Chondrocyte (in vitro differentiated cells): ENCODE measurements around the gene MTG2. TPM values are rescaled to one million over a fixed set of nuclear protein-coding genes. Genes with fewer than 3 reads are reported as not detected.

Source experiments
- DNase-seq: peaks from one replicate; pipeline ENCODE4 v3.0.0; 2021; ENCODE audit warnings: mixed read lengths, low spot score
- H3K27ac Mint-ChIP-seq: one replicate; pipeline ENCODE4 v1.8.0; 2021; ENCODE audit warnings: mild to moderate bottlenecking, moderate library complexity, mixed read lengths; ENCODE audit not compliant: unreplicated experiment
- H3K27me3 Mint-ChIP-seq: 2 replicates; pipeline ENCODE4 v1.8.0; 2021; ENCODE audit warnings: low read depth, mixed read lengths
- H3K36me3 Mint-ChIP-seq: 2 replicates; pipeline ENCODE4 v1.8.0; 2021; ENCODE audit warnings: low read depth, mixed read lengths
- H3K4me1 Mint-ChIP-seq: 2 replicates; pipeline ENCODE4 v1.8.0; 2021; ENCODE audit warnings: low read depth, mild to moderate bottlenecking, mixed read lengths
- H3K4me3 Mint-ChIP-seq: one replicate; pipeline ENCODE4 v1.8.0; 2021; ENCODE audit warnings: mild to moderate bottlenecking, moderate library complexity, mixed read lengths; ENCODE audit not compliant: unreplicated experiment
- H3K9me3 Mint-ChIP-seq: 2 replicates; pipeline ENCODE4 v1.8.0; 2021; ENCODE audit warnings: low read depth, mixed read lengths
- total RNA-seq: library from RNA; stranded (reverse); gene quantifications from 3 replicates; pipeline ENCODE4 v1.2.1, GENCODE V29; 2021
- TF ChIP-seq, protein P1 (sequence below): fragments of 200-600 bp; sonication (generic); IDR thresholded peaks from 2 replicates; pipeline ENCODE4 v1.5.0; 2021; ENCODE audit warnings: antibody characterized with exemption, mild to moderate bottlenecking, moderate library complexity

MTG2 gene
- total RNA-seq, 1 donor from 2014 or later, result 22.3 TPM

- no peak overlapping the region for H3K27ac Mint-ChIP-seq
- peaks cover 9% of the 10 kb centered on the region for H3K36me3 Mint-ChIP-seq
- H3K4me3 Mint-ChIP-seq, result no peak overlapping the region
- no peaks in the 10 kb centered on the region for H3K9me3 Mint-ChIP-seq
- H3K27me3 Mint-ChIP-seq, result no peaks in the 10 kb centered on the region
- TF ChIP-seq, protein P1, sequence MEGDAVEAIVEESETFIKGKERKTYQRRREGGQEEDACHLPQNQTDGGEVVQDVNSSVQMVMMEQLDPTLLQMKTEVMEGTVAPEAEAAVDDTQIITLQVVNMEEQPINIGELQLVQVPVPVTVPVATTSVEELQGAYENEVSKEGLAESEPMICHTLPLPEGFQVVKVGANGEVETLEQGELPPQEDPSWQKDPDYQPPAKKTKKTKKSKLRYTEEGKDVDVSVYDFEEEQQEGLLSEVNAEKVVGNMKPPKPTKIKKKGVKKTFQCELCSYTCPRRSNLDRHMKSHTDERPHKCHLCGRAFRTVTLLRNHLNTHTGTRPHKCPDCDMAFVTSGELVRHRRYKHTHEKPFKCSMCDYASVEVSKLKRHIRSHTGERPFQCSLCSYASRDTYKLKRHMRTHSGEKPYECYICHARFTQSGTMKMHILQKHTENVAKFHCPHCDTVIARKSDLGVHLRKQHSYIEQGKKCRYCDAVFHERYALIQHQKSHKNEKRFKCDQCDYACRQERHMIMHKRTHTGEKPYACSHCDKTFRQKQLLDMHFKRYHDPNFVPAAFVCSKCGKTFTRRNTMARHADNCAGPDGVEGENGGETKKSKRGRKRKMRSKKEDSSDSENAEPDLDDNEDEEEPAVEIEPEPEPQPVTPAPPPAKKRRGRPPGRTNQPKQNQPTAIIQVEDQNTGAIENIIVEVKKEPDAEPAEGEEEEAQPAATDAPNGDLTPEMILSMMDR, result no peak
- DNase-seq, result no peak
- peaks cover 26% of the 10 kb centered on the region for H3K4me1 Mint-ChIP-seq
Measured at GRCh38 chr20:62157387-62158087, 25.3 kb upstream of the MTG2 start.

DNA sequence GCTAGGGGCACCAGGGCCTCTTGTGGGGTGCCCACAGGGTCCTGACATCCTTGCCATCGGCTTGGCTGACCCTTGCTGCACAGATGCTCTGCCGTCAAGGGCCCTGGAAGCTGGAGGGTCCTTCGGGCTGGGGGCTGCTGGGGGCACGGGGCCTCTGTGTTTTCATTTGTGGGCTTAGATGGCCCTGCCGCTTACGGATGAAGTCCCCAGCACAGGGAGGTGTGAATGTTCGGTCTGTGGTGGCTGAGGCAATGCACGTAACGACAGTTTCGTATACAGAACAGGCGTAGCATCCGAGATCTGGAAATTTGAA is 24.8 kb upstream of the MTG2 start:
- Mint-ChIP-seq H3K36me3 (peaks cover 7% of the 10 kb centered on the region), H3K4me3 (no peak overlapping the region), H3K27ac (no peak overlapping the region), H3K27me3 (no peaks in the 10 kb centered on the region), H3K9me3 (no peaks in the 10 kb centered on the region), H3K4me1 (peaks cover 26% of the 10 kb centered on the region)
- TF ChIP-seq, protein P1, result no peak
- no peak for DNase-seq

GRCh38 chr20:62158541-62158940 is 24.3 kb upstream of the MTG2 start:
- TF ChIP-seq, protein P1, result no peak
- peaks cover 6% of the 10 kb centered on the region for H3K36me3 Mint-ChIP-seq
- no peak overlapping the region for H3K4me3 Mint-ChIP-seq
- H3K4me1 Mint-ChIP-seq, result peaks cover 26% of the 10 kb centered on the region
- DNase-seq, result no peak
- H3K9me3 Mint-ChIP-seq, result no peaks in the 10 kb centered on the region
- no peak overlapping the region for H3K27ac Mint-ChIP-seq
- no peaks in the 10 kb centered on the region for H3K27me3 Mint-ChIP-seq

GRCh38 chr20:62159052-62159451 is 23.8 kb upstream of the MTG2 start:
- Mint-ChIP-seq H3K4me1 (peaks cover 26% of the 10 kb centered on the region), H3K36me3 (peaks cover 5% of the 10 kb centered on the region), H3K27ac (no peak overlapping the region), H3K9me3 (no peaks in the 10 kb centered on the region), H3K4me3 (no peak overlapping the region), H3K27me3 (no peaks in the 10 kb centered on the region)
- DNase-seq, result no peak
- TF ChIP-seq, protein P1, result no peak

- no peak for DNase-seq
- H3K4me3 Mint-ChIP-seq, result no peak overlapping the region
- H3K27me3 Mint-ChIP-seq, result no peaks in the 10 kb centered on the region
- TF ChIP-seq, protein P1, result no peak
- H3K27ac Mint-ChIP-seq, result no peak overlapping the region
- H3K36me3 Mint-ChIP-seq, result peaks cover 5% of the 10 kb centered on the region
- H3K4me1 Mint-ChIP-seq, result peaks cover 23% of the 10 kb centered on the region
- no peaks in the 10 kb centered on the region for H3K9me3 Mint-ChIP-seq
Measured at GRCh38 chr20:62159839-62160238, 23.0 kb upstream of the MTG2 start.
